ENCODE results near the gene FBLN2. TPM values are rescaled to one million over a fixed set of nuclear protein-coding genes. Genes with fewer than 3 reads are reported as not detected.

The FBLN2 gene
- polyA plus RNA-seq, 1 donor (not counting 4 experiments of a cell fraction or from before 2014, with no cell fraction given) = 0.72 TPM

GRCh38 chr3:13577181-13578121, 28.5 kb downstream of the FBLN2 start:
- Histone ChIP-seq H2AFZ (ENCODE audit: control insufficient read depth, low read length) (no peak overlapping the region), H3K9me1 (ENCODE audit: control insufficient read depth, extremely low read depth, insufficient read depth, low read length) (no peaks in the 10 kb centered on the region), H3K27ac (ENCODE audit: control insufficient read depth, insufficient read depth, low read length) (no peak overlapping the region), H3K4me1 (ENCODE audit: control insufficient read depth, extremely low read depth, insufficient read depth, low read length) (peaks cover 25% of the 10 kb centered on the region), H4K20me1 (ENCODE audit: control insufficient read depth, extremely low read depth, insufficient read depth, low read length) (no peaks in the 10 kb centered on the region), H3K27me3 (ENCODE audit: control insufficient read depth, extremely low read depth, insufficient read depth, low read length) (no peaks in the 10 kb centered on the region), H3K4me3 (ENCODE audit: control insufficient read depth in 2 of 3, extremely low read depth in 1 of 3, insufficient read depth in 2 of 3, low read depth in 1 of 3, low read length in 3 of 3) (no peak overlapping the region), H3K79me2 (ENCODE audit: control insufficient read depth, insufficient read depth, low read length) (no peaks in the 10 kb centered on the region), H3K9ac (ENCODE audit: control insufficient read depth, extremely low read depth, insufficient read depth, low read length) (no peak overlapping the region), H3K4me2 (ENCODE audit: control insufficient read depth, extremely low read depth, insufficient read depth, low read depth, low read length) (no peak overlapping the region), H3K9me3 (ENCODE audit: control insufficient read depth, low read depth, low read length) (no peaks in the 10 kb centered on the region), H3K36me3 (ENCODE audit: control insufficient read depth in 2 of 2, extremely low read depth in 1 of 2, insufficient read depth in 2 of 2, low read length in 2 of 2) (no peaks in the 10 kb centered on the region)
- no peak for DNase-seq (ENCODE audit: low read depth, low spot score)
- FAIRE-seq = no peak
- TF ChIP-seq CTCF (optimal IDR thresholded peaks at IDR 0.05 in 1 of 3, IDR thresholded peaks at IDR 0.05 in 1 of 3, conservative IDR thresholded peaks at IDR 0.05 in 1 of 3; ENCODE audit: extremely low read depth in 1 of 3, insufficient read depth in 2 of 3, low read length in 3 of 3) (no peak), EZH2 (IDR thresholded peaks at IDR 0.05; ENCODE audit: low read length) (no peak)
- dilution Hi-C loops (cut with MboI; ENCODE audit: extremely low pct_ligation_motif_present, low sequenced_read_pairs) = no loop called here

GRCh38 chr3:13578251-13578650, 29.3 kb downstream of the FBLN2 start:
- Histone ChIP-seq H3K9me3 (ENCODE audit: control insufficient read depth, low read depth, low read length) (no peaks in the 10 kb centered on the region), H3K9ac (ENCODE audit: control insufficient read depth, extremely low read depth, insufficient read depth, low read length) (no peak overlapping the region), H3K4me1 (ENCODE audit: control insufficient read depth, extremely low read depth, insufficient read depth, low read length) (peaks cover 25% of the 10 kb centered on the region), H3K79me2 (ENCODE audit: control insufficient read depth, insufficient read depth, low read length) (no peaks in the 10 kb centered on the region), H3K27ac (ENCODE audit: control insufficient read depth, insufficient read depth, low read length) (no peak overlapping the region), H2AFZ (ENCODE audit: control insufficient read depth, low read length) (no peak overlapping the region), H3K9me1 (ENCODE audit: control insufficient read depth, extremely low read depth, insufficient read depth, low read length) (no peaks in the 10 kb centered on the region), H3K36me3 (ENCODE audit: control insufficient read depth in 2 of 2, extremely low read depth in 1 of 2, insufficient read depth in 2 of 2, low read length in 2 of 2) (no peaks in the 10 kb centered on the region), H3K4me2 (ENCODE audit: control insufficient read depth, extremely low read depth, insufficient read depth, low read depth, low read length) (no peak overlapping the region), H3K27me3 (ENCODE audit: control insufficient read depth, extremely low read depth, insufficient read depth, low read length) (no peaks in the 10 kb centered on the region), H3K4me3 (ENCODE audit: control insufficient read depth in 2 of 3, extremely low read depth in 1 of 3, insufficient read depth in 2 of 3, low read depth in 1 of 3, low read length in 3 of 3) (no peak overlapping the region), H4K20me1 (ENCODE audit: control insufficient read depth, extremely low read depth, insufficient read depth, low read length) (no peaks in the 10 kb centered on the region)
- no peak for TF ChIP-seq EZH2 (IDR thresholded peaks at IDR 0.05; ENCODE audit: low read length)
- TF ChIP-seq CTCF (optimal IDR thresholded peaks at IDR 0.05 in 1 of 3, IDR thresholded peaks at IDR 0.05 in 1 of 3, conservative IDR thresholded peaks at IDR 0.05 in 1 of 3; ENCODE audit: extremely low read depth in 1 of 3, insufficient read depth in 2 of 3, low read length in 3 of 3) = no peak
- FAIRE-seq (no peak), DNase-seq (ENCODE audit: low read depth, low spot score) (no peak)
- dilution Hi-C loops (cut with MboI; ENCODE audit: extremely low pct_ligation_motif_present, low sequenced_read_pairs) = no loop called here

All from keratinocyte (primary cell).